ENCODE data around the gene KCNJ16. TPM values are rescaled to one million over a fixed set of nuclear protein-coding genes. Genes with fewer than 3 reads are reported as not detected.
A peak's percentile ranks its signal among the peaks of the same experiment; 100 is the strongest.

KCNJ16 gene
- total RNA-seq, 1 experiment from 2014 or later = not detected

GRCh38 chr17:70168044-70168976 lies 93.3 kb downstream of the KCNJ16 start:
- intact Hi-C loops (cut with micrococcal nuclease; ENCODE audit: unreplicated experiment) = loop anchor here (10.0 kb wide), 1 partner anchor 456 kb away; no protein-coding TSS in a partner anchor
- BruUV-seq (replicated peaks) = no TSS peak
- Mint-ChIP-seq H3K9me3 (ENCODE audit: low read depth, unreplicated experiment) (no peaks in the 10 kb centered on the region), H3K36me3 (ENCODE audit: insufficient read depth, unreplicated experiment) (peaks cover 12% of the 10 kb centered on the region), H3K4me3 (ENCODE audit: low read depth, unreplicated experiment) (peak overlapping the region; percentile 67), H3K4me1 (ENCODE audit: low read depth, unreplicated experiment) (peaks cover 18% of the 10 kb centered on the region), H3K27ac (ENCODE audit: unreplicated experiment) (no peak overlapping the region), H3K27me3 (ENCODE audit: unreplicated experiment) (peaks cover 70% of the 10 kb centered on the region)
- TF ChIP-seq CTCF (IDR thresholded peaks at IDR 0.05; ENCODE audit: unreplicated experiment) = no peak
- CTCF ChIA-PET = interaction anchor here (0.6 to 0.7 kb wide), 2 partner anchors 24 to 599 kb away, joined by 3 to 4 read pairs; no protein-coding TSS in a partner anchor
- DNase-seq = peak; percentile 37

GRCh38 chr17:70168977-70169708 lies 94.1 kb downstream of the KCNJ16 start, which contains the start of gene KCNJ2:
Gene KCNJ2, plus strand, starts transcription at chr17:70169532. Its CDS starts 5,508 bp downstream, at chr17:70175040.
- H3K9me3 Mint-ChIP-seq (ENCODE audit: low read depth, unreplicated experiment) = no peaks in the 10 kb centered on the region
- CTCF ChIA-PET = interaction anchor here (0.6 kb wide), 2 partner anchors 9 to 600 kb away, joined by 4 read pairs; no protein-coding TSS in a partner anchor

GRCh38 chr17:70169709-70170597 lies 94.9 kb downstream of the KCNJ16 start:
- DNase-seq = no peak
- no TSS peak for BruUV-seq (replicated peaks)

More at GRCh38 chr17:70168977-70169708, 94.1 kb downstream of the KCNJ16 start, which contains the start of gene KCNJ2:
- intact Hi-C loops (cut with micrococcal nuclease; ENCODE audit: unreplicated experiment) = loop anchor here (10.0 kb wide), 1 partner anchor 456 kb away; no protein-coding TSS in a partner anchor
- H3K27me3 Mint-ChIP-seq (ENCODE audit: unreplicated experiment) = peaks cover 70% of the 10 kb centered on the region
- peak; percentile 83 for DNase-seq
- no peak for TF ChIP-seq CTCF (IDR thresholded peaks at IDR 0.05; ENCODE audit: unreplicated experiment)
- H3K36me3 Mint-ChIP-seq (ENCODE audit: insufficient read depth, unreplicated experiment) = peaks cover 12% of the 10 kb centered on the region
- BruUV-seq (replicated peaks) = no TSS peak
- no peak within 1 kb of the TSS for H3K27ac Mint-ChIP-seq (ENCODE audit: unreplicated experiment)
- H3K4me3 Mint-ChIP-seq (ENCODE audit: low read depth, unreplicated experiment) = peak within 1 kb of the TSS; percentile 67
- H3K4me1 Mint-ChIP-seq (ENCODE audit: low read depth, unreplicated experiment) = peaks cover 18% of the 10 kb centered on the region

More at GRCh38 chr17:70169709-70170597, 94.9 kb downstream of the KCNJ16 start:
- TF ChIP-seq CTCF (IDR thresholded peaks at IDR 0.05; ENCODE audit: unreplicated experiment) = no peak
- Mint-ChIP-seq H3K9me3 (ENCODE audit: low read depth, unreplicated experiment) (no peaks in the 10 kb centered on the region), H3K4me3 (ENCODE audit: low read depth, unreplicated experiment) (peak overlapping the region; percentile 67), H3K36me3 (ENCODE audit: insufficient read depth, unreplicated experiment) (peaks cover 12% of the 10 kb centered on the region), H3K27me3 (ENCODE audit: unreplicated experiment) (peaks cover 70% of the 10 kb centered on the region), H3K27ac (ENCODE audit: unreplicated experiment) (no peak overlapping the region), H3K4me1 (ENCODE audit: low read depth, unreplicated experiment) (peaks cover 18% of the 10 kb centered on the region)
- CTCF ChIA-PET = interaction anchor here (0.6 kb wide), 1 partner anchor 10 kb away, joined by 4 read pairs; no protein-coding TSS in a partner anchor
- intact Hi-C loops (cut with micrococcal nuclease; ENCODE audit: unreplicated experiment) = loop anchor here (10.0 kb wide), 1 partner anchor 455 kb away; no protein-coding TSS in a partner anchor

All from Calu3 (cell line).